Sigmoid colon (tissue), 4 donors: Measurements from ENCODE around the gene TUBB6.

Source experiments
- CTCF ChIP-seq, 4 experiments: fragments of 450-650 bp in 3 of 4; fragments of 200-600 bp in 1 of 4; IDR thresholded peaks; one replicate each; pipeline ENCODE4 v1.5.1; 2016 to 2019; ENCODE audit warnings: antibody characterized with exemption in 4 of 4, mild to moderate bottlenecking in 3 of 4, moderate library complexity in 2 of 4
- EP300 ChIP-seq, 4 donors: sonication (generic); formaldehyde crosslinking; IDR thresholded peaks; one replicate each; pipeline ENCODE4 v1.6.1; 2017; ENCODE audit warnings: antibody characterized with exemption in 4 of 4
- POLR2A ChIP-seq, 2 donors: fragments of 450-650 bp; IDR thresholded peaks; one replicate each; pipeline ENCODE4 v1.6.1; 2016; ENCODE audit warnings: antibody characterized with exemption in 2 of 2, mild to moderate bottlenecking in 2 of 2, moderate library complexity in 2 of 2
- POLR2AphosphoS5 ChIP-seq, 4 donors: sonication (generic); formaldehyde crosslinking; IDR thresholded peaks; one replicate each; pipeline ENCODE4 v1.6.1; 2017; ENCODE audit warnings: antibody characterized with exemption in 4 of 4

DNA sequence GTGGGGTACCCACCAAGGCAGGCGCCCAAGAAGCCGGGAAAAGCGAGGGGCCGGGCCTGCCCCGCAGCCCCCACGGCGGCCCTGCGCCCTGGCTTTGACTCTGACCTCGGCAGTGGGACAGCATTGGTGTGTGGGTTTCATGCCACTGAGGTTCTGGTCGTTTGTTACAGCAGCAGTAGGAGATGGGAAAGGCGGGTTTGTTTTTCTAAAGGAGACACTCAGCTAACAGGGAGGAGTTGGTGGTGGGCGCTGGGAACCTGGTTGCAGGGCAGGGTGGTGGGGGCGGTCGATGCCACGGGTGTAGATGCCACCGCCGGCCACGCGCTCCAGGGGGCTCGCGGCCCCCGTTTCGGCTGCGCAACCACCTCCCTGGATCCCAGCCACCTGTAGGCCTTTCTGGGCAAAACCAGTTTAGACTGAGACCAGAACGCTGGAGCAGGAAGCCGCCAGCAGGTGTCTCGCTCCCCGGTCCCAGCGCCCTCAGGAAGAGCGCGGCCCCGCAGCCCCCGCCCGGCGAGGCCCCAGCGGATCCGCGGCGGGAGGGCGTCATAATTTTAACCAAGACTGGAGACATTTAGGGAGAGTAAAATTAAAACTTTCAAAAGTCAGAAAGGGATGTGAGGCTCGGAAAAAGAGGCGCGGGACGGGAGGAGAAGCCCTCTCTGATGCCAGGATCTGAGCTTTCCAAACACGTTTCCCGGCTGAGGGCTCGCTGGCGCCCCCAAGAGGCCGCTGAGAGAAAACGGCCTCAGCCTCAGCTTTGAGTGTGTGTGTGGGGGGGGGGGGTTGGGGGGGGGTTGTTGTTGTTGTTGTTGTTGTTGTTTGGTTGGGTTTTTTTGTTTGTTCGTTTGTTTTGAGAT lies 36.4 kb upstream of the TUBB6 start:
- TF ChIP-seq EP300 (IDR thresholded peaks at IDR 0.05) (peak in 2 of 4 donors; percentile 1 to 11), CTCF (IDR thresholded peaks at IDR 0.05) (peak; percentile 82 to 90 (median 87)), POLR2A (IDR thresholded peaks at IDR 0.05) (no peak), POLR2AphosphoS5 (IDR thresholded peaks at IDR 0.05) (peak in 3 of 4 donors; percentile 31 to 40 (median 37))
